ENCODE data around the gene SLC6A17.

SLC6A17 gene

GRCh38 chr1:110150330-110151174 lies at the start of gene SLC6A17:
Gene SLC6A17, plus strand, starts transcription at chr1:110150494. Its CDS starts 16,436 bp downstream, at chr1:110166930.
- DNase-seq (ENCODE audit: low spot score), result no peak

GRCh38 chr1:110102081-110102480 lies 48.2 kb upstream of the SLC6A17 start:
- no peak for DNase-seq (ENCODE audit: low spot score)

DNA sequence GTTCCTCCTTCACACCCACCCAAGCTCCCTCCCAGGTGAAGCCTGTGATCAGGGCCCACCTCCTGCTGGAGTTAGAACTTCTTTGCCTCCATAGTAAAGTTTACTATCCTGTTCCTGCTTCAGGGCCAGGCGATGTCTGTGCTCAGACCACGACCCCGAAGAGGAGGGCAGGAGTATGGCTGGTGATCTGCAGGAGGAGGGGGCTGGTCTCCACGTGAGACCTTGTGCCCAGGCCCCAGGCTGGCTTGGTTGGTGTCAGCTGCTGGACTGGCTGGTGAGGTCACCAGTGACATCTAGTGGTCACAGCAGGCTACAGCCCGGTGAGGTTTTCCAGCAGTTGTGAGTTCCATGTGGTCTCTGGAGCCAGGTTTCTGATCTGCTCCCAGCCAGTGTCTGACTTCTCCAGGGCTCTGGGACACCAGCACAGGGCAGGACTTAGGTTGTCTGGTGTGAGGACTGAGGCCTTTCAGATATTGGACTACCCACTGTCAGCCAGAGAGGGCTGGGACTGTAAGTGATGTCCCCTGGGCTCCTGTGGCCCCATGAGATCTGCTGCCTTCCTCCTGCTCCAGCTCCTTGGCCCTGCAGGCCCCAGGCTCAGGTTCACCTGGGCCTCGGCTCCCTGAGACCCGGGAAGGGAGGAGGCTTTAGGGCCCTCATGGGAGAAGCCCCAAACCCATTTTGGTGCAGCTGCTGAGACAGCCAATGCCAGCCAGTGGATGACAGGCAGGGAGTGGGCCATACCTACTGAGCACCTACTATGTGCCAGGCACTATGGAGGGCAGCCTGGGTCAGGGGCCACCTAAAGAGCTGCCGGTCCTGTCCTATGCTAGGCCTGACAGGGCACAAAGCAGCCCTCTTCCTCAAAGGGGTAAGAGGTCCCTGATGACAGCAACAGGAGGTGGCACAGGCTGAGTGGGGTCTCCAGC lies 44.0 kb upstream of the SLC6A17 start:
- peak; percentile 74 for DNase-seq (ENCODE audit: low spot score)

- DNase-seq (ENCODE audit: low spot score), result no peak
These were observed 42.3 kb upstream of the SLC6A17 start for GRCh38 chr1:110107867-110108469.

- DNase-seq (ENCODE audit: low spot score), result no peak
These were observed 39.2 kb upstream of the SLC6A17 start for GRCh38 chr1:110111081-110111480.

GRCh38 chr1:110112143-110112542 lies 38.2 kb upstream of the SLC6A17 start, which contains the start of gene UBL4B:
Gene UBL4B, plus strand, starts transcription at chr1:110112443. Its CDS starts 92 bp downstream, at chr1:110112535.
- no peak for DNase-seq (ENCODE audit: low spot score)

GRCh38 chr1:110112656-110113055 lies 37.6 kb upstream of the SLC6A17 start:
- no peak for DNase-seq (ENCODE audit: low spot score)

DNA sequence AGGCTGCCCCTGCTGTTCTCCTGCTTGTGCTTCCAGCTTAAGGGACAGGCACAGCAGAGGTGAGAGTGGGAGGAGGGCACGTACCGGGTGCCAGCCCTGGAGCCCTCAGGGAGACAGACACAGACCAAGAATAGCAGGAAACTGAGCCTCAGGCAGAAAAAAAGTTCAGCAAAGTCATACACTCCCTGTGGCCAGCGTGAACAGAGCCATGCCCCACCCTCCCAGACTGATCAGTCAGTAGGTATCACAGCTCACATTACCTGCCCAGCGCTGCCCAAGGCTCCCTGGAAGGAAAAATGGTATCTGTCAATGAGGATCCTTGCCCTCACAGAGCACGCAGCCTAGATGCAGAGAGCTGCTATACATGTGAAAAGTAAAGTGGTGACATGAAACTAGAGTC lies 36.7 kb upstream of the SLC6A17 start:
- DNase-seq (ENCODE audit: low spot score), result no peak

GRCh38 chr1:110114173-110114572 lies 36.1 kb upstream of the SLC6A17 start:
- no peak for DNase-seq (ENCODE audit: low spot score)

DNA sequence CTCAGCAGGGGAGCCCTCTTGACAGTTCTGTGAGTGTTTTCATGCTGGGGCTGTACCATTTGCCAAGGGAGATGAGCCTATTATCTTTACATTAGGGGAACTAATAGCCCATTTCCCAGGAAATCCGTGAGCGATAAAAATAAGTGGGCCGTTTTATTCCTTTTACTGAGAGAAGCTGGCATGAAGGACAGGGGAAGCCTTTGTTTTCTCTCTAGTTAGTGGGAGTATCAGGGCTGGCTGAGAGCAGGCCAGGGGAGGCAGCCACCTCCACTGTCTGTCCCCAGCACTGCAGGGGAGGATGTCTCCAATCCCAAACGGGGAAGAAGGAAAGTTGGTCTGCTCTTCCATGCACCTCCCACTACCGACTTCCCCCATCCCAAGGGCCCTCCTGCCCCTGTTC lies 35.5 kb upstream of the SLC6A17 start:
- no peak for DNase-seq (ENCODE audit: low spot score)

- DNase-seq (ENCODE audit: low spot score), result no peak
These were observed 31.5 kb upstream of the SLC6A17 start for GRCh38 chr1:110118636-110119396.

DNA sequence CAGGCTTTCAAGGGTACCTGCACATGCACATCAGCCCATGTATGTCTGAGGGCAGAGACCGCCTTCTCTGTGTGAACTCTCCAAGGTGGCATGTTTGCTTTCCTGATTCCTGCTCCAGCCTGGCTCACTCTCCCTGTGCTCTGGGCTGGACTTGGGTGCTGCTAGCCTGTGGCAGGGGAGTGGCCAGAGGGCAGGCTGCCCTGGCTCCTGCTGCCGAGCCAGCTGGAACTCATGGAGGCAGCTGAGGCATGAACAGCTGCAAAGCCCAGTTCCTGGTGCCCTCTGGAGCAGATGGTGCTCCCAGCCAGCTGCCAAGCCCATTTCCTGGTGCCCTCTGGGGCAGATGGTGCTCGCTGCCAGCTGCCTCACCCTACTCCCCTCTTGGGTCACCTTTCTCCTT lies 30.5 kb upstream of the SLC6A17 start:
- no peak for DNase-seq (ENCODE audit: low spot score)

DNA sequence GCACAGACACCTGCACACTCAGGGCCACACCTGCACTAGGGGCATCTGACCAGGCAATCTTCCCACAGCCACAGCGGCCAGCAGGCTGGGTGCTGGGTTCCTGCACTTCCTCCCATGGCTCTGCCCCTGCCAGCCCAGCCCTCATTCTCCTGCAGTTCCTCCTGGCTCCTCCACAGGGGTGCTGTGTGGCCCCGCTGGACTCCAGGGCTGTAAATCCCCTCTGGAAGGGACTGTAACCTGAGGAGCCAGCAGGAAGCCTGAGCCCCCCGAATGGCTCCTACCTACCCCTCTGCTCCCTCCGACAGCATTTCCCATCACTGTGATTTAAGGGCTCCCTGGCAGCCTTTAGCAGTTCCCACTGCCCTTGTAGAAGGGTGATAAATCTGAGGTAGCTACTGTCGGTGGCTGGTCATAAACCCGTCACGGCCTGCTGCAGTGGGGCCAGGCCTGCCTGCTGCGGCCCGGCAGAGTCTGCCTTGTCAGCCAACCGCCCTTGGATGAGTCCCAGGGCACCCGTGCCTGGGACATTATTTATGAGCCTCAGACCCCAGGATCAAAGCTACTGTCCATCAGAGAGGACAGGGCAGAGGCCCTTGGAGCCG lies 29.2 kb upstream of the SLC6A17 start:
- no peak for DNase-seq (ENCODE audit: low spot score)

DNA sequence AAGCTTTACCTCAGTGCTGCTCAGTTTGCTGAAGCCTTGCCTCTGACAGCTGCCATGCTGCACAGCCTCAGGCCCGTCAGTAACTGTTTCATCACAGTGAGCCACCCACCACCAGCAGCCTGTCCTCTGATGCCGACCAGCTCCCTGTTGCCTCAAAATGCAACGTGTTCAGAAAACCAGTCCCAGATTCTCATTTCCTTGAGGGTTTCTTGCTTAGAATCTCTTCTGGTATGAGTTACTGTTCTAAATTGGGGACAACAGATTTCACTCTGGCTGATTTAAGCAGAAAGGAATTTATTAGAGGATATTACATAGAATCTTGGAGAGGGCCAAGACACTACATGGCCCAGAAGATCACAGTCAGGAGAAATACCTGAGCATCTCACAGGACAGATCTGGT lies 27.1 kb upstream of the SLC6A17 start:
- no peak for DNase-seq (ENCODE audit: low spot score)

DNA sequence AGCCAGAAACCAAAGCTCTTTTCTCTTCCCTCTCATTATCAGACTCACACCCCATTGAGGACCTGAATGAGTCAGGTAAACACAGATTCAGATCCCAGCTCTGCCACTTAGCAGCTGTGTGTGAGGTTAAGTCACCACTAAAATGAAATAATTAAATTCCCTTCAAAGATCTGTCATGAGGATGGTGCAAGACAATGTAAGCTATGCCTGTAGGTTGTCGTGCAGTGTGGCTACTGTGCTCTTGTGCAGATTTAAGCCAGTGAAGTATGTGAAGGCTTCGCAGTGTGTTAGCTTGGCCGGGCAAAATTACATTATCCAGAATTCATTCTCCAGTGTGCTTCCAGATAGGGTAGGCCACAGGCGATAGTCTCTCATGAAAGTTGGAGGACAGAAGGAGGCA lies 24.5 kb upstream of the SLC6A17 start:
- no peak for DNase-seq (ENCODE audit: low spot score)

- no peak for DNase-seq (ENCODE audit: low spot score)
These were observed 20.1 kb upstream of the SLC6A17 start for GRCh38 chr1:110130113-110130591.

- no peak for DNase-seq (ENCODE audit: low spot score)
These were observed 19.3 kb upstream of the SLC6A17 start for GRCh38 chr1:110130989-110131388.

DNA sequence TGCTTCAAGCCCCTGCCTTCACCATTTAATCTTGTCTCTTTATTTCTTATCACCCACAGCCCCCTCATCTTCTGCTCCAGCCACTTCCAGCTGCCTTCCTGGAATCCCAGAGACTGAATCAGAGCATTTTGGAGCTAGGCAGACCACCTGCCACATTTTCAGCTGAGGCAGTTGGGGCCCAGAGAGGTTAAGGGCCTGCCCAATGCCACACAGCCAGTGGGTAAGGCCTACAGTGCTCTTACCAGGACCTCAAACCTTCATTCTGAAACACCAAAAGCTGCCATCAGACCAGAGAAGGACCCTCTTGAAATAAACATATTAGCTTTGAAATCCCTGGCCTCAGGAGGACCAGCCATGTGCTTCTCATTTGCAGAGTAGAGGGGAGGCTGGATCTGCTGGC lies 17.6 kb upstream of the SLC6A17 start:
- no peak for DNase-seq (ENCODE audit: low spot score)

GRCh38 chr1:110133436-110133835 lies 16.9 kb upstream of the SLC6A17 start:
- no peak for DNase-seq (ENCODE audit: low spot score)

GRCh38 chr1:110134050-110134595 lies 16.2 kb upstream of the SLC6A17 start:
- no peak for DNase-seq (ENCODE audit: low spot score)

- no peak for DNase-seq (ENCODE audit: low spot score)
These were observed 15.0 kb upstream of the SLC6A17 start for GRCh38 chr1:110135246-110135645.
